Sciatic nerve (tissue), 2 donors: ENCODE results near the gene AKAP12. TPM values are rescaled to one million over a fixed set of nuclear protein-coding genes. Genes with fewer than 3 reads are reported as not detected.
"Not testable (repeated sequence)": the region's sequence is repeated elsewhere in the genome, so short reads cannot be mapped to it uniquely, and the experiment has no call there.

ENCODE experiments used
- ATAC-seq: fragments of 200-7000 bp; cut with Tn5 transposase; one replicate; pipeline ENCODE4 v1.9.1; 2020; ENCODE audit warnings: mild to moderate bottlenecking, moderate library complexity
- DNase-seq: peaks from one replicate; pipeline ENCODE4 v3.0.0-alpha.2; 2020; ENCODE audit warnings: low spot score
- intact Hi-C: fragments of 100-400 bp; cut with DNase I; formaldehyde crosslinking; loops from one replicate; pipeline ENCODE4 v1.14.2; 2022
- total RNA-seq: library from RNA; stranded (reverse); fragmentation: NEBNext Ultra II Directional; extraction: Animal tissue kit (Norgen Biotek cat#: 25700); gene quantifications from one replicate; pipeline ENCODE4 v1.2.1, GENCODE V29; 2021
- donor health status: DM: no; HTN: no; CAD: no.
- donor health status: DM: no; HTN: no; CAD: no.

The AKAP12 gene
- total RNA-seq, 1 donor from 2014 or later: 142 TPM

DNA sequence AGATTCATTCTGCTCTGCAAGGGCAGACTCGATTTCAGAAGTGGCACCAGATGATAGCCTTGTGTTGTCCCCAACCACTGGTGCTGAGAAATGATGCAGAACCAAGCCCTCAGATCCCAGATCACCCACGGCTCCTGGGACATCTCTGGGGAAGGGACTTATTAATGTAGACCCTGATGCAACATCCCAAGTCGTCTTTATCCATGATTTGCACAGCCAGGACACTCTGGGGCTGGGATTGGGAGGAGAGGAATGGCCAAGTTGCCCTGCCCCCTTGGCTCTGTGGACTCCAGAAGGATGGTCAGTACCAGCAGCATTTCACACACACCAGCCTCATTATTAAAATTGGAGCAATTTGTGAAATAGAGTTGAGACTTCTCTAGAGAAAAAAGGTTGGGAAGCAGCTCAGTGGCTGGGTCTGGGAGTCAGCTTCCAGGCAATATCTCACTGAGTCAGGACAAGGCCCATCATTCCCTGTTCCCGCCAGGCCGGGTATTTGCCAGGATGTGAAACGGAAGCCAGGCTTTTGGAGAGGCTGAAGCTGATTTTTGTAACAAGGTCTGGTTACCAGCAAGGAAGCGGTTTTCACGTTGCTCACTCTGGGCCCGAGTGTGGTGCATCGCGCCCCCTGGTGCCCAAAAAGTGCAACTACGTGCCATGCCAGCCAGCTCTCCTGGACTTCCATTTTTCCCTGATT lies 84.2 kb downstream of the AKAP12 start:
- DNase-seq: peak; percentile 92
- intact Hi-C loops: loop anchor here (5.0 to 10.0 kb wide), 2 partner anchors 309 to 432 kb away; no protein-coding TSS in a partner anchor
- ATAC-seq: peak; percentile 90

- intact Hi-C loops: loop anchor here (5.0 to 10.0 kb wide), 2 partner anchors 310 to 432 kb away; no protein-coding TSS in a partner anchor
- ATAC-seq (no peak), DNase-seq (no peak)
These were observed 84.7 kb downstream of the AKAP12 start for GRCh38 chr6:151324488-151324825.

DNA sequence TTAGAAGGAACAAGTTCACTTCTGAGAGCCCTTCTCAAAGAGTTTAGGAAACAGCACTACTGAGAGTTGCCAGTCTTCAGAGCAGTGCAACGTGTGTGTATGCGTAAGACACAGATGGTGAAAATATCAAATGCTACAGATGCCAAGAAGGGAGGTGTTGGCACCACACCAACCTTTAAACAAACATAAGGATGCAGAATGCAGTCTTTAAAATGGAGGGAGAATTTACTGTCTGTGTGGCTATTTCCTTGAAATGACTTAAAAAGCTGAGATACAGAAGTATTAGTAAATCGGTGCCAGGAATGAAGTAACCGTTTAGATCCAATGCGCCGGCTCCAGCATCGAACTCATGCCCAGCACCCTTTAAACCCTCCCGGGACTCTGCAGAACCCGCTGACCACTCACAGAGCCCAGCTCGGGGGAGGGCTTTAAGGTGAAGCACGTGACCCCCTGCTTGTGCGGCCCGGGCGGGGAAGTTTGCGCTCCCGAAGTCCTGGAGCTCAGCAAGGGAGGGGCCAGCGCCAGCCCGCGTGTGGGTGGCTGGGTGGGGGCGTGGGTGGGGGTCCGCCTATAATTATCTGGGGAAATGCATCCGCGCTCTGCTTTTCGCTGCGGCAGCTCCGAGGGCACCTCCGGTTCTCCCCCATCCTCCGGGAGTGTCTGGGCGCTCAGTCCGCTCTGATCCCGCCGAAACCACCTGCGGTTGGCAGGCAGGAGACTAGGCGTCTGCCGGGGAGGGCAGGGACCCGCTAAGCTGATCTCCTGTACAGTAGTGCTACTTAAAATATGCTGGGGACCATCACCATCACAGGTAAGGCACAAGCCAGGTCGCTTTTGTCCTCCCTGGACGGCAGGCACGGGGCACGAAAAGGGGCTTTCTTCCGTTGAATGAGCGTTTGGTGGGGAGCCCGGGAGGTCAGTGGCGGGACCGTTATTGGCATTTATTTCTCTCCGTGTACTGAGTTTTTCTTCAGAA lies 85.6 kb downstream of the AKAP12 start:
- ATAC-seq (peak; percentile 87), DNase-seq (peak; percentile 84)
- intact Hi-C loops: loop anchor here (10.0 kb wide), 1 partner anchor 311 kb away; no protein-coding TSS in a partner anchor

DNA sequence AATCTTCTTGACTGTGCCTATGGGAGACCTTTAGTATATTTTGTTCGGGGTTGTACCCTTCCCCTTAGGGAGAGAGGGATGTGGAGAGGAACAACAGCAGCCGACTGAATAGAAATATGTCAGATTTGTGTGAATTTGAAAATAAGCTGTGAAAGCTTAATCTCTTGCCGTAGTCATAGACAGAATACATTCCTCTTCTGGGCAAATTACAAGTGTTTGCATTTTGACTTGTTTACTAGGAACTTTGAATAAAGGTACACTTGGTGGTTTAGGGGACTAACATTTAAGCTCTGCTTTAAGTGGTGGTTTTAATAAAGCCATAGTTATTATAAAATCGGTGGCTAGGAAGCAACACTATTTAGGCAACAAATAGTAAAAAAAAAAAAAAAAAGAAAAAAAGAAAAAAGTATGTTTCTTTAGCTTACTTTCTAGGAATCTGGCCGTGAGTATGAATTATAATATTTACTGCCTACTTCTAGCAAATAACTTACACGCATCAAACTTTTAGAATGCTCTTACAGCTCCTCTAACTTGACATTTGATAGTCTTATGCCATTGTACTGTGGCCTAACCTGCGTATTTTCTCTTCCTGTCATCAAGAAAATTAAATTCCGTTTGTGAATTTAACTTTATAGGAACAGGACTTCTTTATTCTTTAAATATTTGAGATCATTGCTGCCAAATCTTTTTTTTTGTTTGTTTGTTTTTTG lies 86.5 kb downstream of the AKAP12 start:
- intact Hi-C loops: loop anchor here (10.0 kb wide), 1 partner anchor 311 kb away; no protein-coding TSS in a partner anchor
- ATAC-seq (no peak), DNase-seq (no peak)

DNA sequence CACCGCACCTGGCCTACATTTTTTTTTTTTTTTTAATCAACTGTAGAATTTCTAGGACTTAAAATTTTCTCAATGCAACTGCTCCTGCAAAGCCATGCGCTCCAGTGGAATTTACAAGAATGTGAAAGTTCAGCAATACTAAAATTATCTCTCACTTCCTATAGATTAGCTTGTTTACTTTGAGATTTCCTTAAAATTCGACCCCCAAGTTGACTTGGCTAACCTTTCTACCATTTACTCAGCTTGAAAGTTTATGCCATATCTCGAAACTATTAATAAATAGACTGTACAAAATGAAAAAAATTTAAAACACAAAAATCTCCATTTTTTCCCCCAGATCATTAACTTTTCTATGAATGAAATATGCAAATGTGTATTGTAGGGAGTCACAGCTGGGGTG lies 87.3 kb downstream of the AKAP12 start:
- intact Hi-C loops: loop anchor here (10.0 kb wide), 1 partner anchor 312 kb away; no protein-coding TSS in a partner anchor
- DNase-seq (no peak), ATAC-seq (no peak)

GRCh38 chr6:151330130-151330696 lies 90.4 kb downstream of the AKAP12 start:
- DNase-seq (no peak), ATAC-seq (peak; percentile 13)
- intact Hi-C loops: no loop called here

DNA sequence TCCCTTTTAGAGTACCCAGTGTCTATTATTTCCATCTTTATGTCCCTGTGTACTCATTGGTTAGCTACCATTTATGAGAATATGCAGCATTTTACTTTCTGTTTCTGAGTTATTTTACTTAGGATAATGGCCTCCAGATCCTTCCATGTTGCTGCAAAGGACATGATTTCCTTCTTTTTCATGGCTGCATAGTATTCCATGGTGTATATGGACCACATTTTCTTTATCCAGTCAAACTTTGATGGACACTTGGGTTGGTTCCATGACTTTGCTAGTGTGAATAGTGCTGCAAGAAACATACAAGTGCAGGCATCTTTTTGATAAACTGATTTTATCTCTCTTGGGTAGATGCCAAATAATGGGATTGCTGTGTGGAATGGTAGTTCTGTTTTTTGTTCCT lies 96.2 kb downstream of the AKAP12 start:
- intact Hi-C loops: no loop called here
- DNase-seq: no peak
- no peak for ATAC-seq

DNA sequence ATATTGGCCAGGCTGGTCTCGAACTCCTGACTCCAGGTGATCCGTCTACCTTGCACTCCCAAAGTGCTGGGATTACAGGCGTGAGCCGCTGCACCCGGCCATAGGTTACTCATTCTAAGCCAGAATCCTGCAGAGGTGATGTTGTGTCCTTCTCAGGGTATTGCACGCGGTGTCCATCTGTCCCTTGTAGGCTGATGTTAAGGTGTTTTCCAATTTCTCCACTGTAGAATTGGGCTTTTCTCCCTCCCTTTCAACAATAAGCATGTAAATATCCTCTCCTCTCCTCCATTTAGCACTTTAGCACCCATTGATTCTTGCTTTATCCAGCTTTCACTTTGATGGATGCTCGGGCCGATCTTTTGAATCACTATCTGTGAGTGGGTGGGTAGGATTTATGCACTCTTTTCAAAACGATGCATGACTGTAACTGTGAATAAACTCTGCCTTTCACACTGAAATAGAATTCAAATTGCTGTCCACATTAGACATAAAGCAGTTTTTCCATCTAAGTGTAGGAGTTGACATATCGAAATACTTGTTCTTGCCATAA lies 99.0 kb downstream of the AKAP12 start:
- intact Hi-C loops: no loop called here
- ATAC-seq: no peak
- DNase-seq: no peak

GRCh38 chr6:151339369-151339768 lies 99.6 kb downstream of the AKAP12 start:
- ATAC-seq (no peak), DNase-seq (no peak)
- intact Hi-C loops: no loop called here

- intact Hi-C loops: no loop called here
- DNase-seq (no peak), ATAC-seq (no peak)
These were observed 100.6 kb downstream of the AKAP12 start for GRCh38 chr6:151340219-151340978.

DNA sequence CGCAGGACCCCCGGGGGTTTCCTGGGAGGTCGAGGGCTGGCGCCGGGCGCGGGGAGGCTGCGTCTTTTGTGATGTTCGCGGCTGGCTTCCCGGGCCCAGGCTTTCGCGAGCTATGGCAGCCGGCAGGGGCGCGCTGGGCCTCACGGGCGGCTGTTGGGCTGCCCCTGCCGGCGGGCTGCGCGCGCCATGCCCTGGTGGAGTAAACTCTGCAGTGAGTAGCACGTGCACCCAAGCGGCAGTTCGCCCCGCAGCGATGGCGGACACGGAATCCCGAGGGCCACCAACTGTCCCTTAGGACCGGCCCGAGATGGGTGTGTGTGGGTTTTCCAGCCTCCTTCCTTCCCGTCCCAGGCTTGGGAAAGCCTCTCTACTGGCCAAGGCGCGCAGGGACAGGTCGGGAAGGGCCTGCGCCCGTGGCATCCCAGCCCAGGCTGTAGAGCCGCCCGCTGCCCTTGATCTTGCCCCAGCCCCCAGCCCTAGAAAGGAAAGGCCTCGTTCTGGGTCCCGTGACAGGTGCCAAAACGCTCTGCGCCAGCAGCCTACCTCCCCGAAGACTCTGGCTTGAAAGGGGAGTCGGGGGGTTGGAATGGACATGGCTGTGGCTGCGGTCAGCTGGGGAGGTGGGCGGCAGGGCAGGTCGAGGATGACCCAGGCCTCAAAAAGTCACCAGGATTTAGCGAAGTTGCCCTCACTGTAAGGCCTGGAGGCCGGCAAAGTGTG lies 101.9 kb downstream of the AKAP12 start:
- ATAC-seq: peak; percentile 15
- intact Hi-C loops: no loop called here
- no peak for DNase-seq

GRCh38 chr6:151342750-151343149 lies 103.0 kb downstream of the AKAP12 start:
- intact Hi-C loops, ATAC-seq, DNase-seq: not testable (repeated sequence)

GRCh38 chr6:151349651-151350270 lies 110.0 kb downstream of the AKAP12 start:
- DNase-seq: no peak
- intact Hi-C loops: no loop called here
- ATAC-seq: no peak

GRCh38 chr6:151350442-151351145 lies 110.8 kb downstream of the AKAP12 start:
- no peak for DNase-seq
- no peak for ATAC-seq
- intact Hi-C loops: no loop called here

- ATAC-seq: no peak
- intact Hi-C loops: no loop called here
- no peak for DNase-seq
These were observed 111.5 kb downstream of the AKAP12 start for GRCh38 chr6:151351146-151351700.

- DNase-seq: no peak
- intact Hi-C loops: no loop called here
These were observed 112.0 kb downstream of the AKAP12 start for GRCh38 chr6:151351731-151352130.

More at GRCh38 chr6:151351731-151352130, 112.0 kb downstream of the AKAP12 start:
- no peak for ATAC-seq
